HFF-Myc (cell line): ENCODE measurements around the gene PIGK.
"Not testable (repeated sequence)": the region's sequence is repeated elsewhere in the genome, so short reads cannot be mapped to it uniquely, and the experiment has no call there.

ENCODE experiments used
- DNase-seq: peaks from one replicate; pipeline ENCODE4 v3.0.0-alpha.2; 2011; ENCODE audit warnings: low read depth; ENCODE audit errors: extremely low read depth
- H3K4me3 ChIP-seq: replicated peaks from 2 replicates; pipeline ENCODE4 v1.5.1; 2011; ENCODE audit warnings: low read depth, mild to moderate bottlenecking, control low read depth, low read length
- TF ChIP-seq, protein P1 (sequence below): IDR thresholded peaks from 2 replicates; pipeline ENCODE4 v1.5.1; 2012; ENCODE audit warnings: mild to moderate bottlenecking, low read depth, low read length, control low read depth; ENCODE audit errors: missing control alignments

Gene PIGK

DNA sequence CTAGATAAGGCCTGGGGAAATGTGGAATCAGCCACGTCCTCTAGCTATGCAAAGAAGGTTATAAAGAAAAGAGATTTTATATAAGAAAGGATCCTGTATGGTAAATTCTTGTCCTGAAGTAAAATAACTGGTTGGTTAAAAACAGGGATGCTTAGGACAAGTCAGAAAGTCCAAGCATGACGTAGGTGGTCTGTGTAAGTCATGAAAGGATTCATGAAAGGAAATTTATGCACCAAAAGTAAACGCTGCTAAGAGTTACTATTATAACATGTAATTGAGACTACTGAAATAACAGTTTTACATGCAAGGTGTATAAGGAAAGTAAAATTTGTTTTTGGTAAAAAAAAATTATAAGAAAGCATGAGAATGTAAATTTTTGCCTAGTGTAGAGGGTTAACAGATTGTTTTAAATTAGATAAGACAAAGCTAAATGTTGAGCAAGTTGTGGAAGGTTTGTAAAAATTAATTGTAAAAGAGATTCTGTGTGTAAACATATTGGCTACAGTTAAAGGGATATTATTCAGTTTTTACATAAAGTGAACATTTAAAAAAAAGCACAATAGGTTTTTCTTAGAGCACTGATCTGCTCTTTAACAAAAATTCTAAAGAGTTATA, 43.9 kb downstream of the PIGK start:
- H3K4me3 ChIP-seq, result no peak overlapping the region
- TF ChIP-seq, protein P1, sequence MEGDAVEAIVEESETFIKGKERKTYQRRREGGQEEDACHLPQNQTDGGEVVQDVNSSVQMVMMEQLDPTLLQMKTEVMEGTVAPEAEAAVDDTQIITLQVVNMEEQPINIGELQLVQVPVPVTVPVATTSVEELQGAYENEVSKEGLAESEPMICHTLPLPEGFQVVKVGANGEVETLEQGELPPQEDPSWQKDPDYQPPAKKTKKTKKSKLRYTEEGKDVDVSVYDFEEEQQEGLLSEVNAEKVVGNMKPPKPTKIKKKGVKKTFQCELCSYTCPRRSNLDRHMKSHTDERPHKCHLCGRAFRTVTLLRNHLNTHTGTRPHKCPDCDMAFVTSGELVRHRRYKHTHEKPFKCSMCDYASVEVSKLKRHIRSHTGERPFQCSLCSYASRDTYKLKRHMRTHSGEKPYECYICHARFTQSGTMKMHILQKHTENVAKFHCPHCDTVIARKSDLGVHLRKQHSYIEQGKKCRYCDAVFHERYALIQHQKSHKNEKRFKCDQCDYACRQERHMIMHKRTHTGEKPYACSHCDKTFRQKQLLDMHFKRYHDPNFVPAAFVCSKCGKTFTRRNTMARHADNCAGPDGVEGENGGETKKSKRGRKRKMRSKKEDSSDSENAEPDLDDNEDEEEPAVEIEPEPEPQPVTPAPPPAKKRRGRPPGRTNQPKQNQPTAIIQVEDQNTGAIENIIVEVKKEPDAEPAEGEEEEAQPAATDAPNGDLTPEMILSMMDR, result no peak
- peak; percentile 26 for DNase-seq

DNA sequence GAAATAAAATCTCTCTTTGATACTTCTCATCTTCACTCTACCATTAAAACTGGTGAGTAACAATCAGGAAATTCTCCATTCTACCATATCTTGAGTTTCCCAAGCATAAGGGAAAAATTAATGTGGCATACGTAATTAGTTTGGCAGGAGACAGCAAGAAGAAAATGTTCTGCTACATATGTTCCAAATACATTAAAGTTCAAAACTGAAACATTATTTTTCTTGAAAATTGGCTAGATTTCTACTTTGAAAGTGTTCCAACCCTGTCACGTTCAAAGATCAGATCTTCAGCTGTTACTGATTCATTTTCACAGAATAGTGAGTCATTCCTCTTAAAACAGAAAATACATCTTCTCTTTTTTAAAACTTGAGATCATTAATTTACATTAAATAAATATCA, 48.5 kb downstream of the PIGK start:
- TF ChIP-seq, protein P1, result no peak
- no peak overlapping the region for H3K4me3 ChIP-seq
- peak; percentile 11 for DNase-seq

DNA sequence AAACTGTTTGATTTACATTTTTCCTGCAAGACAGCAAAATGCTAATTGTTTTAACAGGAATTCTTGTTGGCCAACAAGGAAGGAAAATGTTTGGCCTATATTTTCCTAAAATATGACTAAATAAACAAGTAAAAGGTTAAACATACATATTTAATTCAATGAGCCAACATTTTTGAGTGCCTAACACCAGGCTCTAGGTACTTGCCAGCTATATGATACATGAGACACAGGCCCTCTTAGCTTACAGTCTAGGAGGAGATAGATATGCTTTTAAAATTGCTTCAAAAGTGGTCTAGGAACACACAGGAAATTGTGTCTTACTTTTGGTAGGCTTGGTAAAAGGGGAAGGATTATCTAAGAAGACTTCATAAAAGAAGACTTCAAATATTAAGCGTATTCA, 50.9 kb downstream of the PIGK start:
- TF ChIP-seq, protein P1, result no peak
- DNase-seq, result no peak
- no peak overlapping the region for H3K4me3 ChIP-seq

DNA sequence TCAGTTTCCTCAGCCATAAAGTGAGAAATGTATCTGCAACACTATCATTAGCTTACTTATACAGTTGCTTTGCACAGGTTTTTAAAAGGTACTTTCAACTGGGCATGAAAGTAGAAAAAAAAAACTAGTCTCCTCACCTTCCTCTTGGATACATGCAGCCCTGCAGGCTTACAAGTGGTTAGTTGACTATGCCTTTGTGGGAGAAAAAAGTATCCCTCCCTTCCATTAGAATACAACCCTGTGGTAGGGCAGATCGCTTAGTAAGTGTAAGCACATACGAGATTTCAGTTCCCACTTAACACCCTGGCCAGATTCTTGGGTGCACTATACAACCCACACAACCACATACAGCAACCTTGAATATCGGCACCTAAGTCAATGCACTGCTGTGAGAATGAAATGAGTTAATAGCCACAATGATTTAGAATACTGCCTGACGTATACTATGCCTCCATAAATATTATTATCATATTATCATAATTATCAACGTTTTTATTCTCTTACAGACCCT, 54.7 kb downstream of the PIGK start:
- no peak overlapping the region for H3K4me3 ChIP-seq
- DNase-seq, result no peak
- TF ChIP-seq, protein P1, result no peak

DNA sequence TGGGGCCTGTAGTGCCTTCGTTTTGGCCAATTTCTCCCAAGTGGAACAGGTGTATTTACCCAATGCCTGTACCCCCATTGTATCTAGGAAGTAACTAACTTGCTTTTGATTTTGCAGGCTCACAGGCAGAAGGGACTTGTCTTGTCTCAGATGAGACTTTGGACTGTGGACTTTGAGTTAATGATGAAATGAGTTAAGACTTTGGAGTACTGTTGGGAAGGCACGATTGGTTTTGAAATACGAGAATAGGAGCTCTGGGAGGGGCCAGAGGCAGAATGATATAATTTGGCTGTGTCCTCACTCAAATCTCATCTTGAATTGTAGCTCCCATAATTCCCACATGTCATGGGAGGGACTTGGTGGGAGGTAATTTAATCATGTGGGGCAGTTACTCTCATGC, 59.5 kb downstream of the PIGK start:
- DNase-seq, result not testable (repeated sequence)

DNA sequence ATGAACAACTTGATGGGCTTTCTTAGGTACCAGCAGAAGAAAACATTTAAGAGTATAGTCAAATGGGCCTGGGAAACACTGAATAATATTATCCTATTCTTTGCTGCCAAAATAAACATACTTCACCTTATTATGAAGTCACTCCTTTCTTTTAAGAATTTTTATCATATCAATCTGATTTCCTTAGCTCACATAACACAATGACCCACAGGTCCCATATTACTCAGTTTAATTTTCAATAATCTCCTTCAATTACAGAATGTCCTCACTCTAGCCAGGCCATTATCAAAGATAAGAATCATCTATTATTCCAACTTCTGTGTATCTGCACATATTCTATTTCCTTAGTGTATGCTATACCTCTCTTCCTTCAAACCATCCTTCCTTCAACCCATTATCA, 63.0 kb downstream of the PIGK start:
- H3K4me3 ChIP-seq, result no peak overlapping the region
- TF ChIP-seq, protein P1, result no peak
- DNase-seq, result no peak

More for the DNA sequence above, 59.5 kb downstream of the PIGK start:
- H3K4me3 ChIP-seq, result not testable (repeated sequence)

DNA sequence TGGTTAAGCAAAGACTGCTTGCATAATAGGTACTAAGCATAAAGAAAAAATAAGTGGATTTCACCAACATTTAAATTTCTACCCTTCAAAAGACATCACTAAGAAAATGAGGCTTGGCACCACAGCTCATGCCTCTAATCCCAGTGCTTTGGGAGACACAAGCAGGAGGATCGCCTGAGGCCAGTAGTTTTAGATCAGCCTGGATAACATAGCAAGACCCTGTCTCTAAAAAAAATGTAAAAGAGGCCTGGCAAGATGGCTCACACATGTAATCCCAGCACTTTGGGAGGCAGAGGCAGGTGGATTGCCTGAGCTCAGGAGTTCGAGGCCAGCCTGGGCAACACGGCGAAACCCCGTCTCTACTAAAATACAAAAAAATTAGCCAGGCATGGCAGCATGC, 73.0 kb downstream of the PIGK start:
- TF ChIP-seq, protein P1, result no peak
- no peak for DNase-seq
- no peak overlapping the region for H3K4me3 ChIP-seq
